K562 (cell line): ENCODE results near the gene EIF3K. TPM values are rescaled to one million over a fixed set of nuclear protein-coding genes. Genes with fewer than 3 reads are reported as not detected.

Experiments
- ATAC-seq: fragments of 200-7000 bp; cut with Tn5 transposase; 3 replicates; pipeline ENCODE4 v1.9.1; 2020; ENCODE audit warnings: moderate library complexity
- BruUV-seq: library from RNA; stranded (reverse); fragments of 400-500 nt; replicated peaks from 2 replicates; lab custom pipeline; 2021; lab: Mats Ljungman, UMichigan
- CTCF ChIA-PET: fragments of 300-600 bp; formaldehyde crosslinking; extraction: SDS; loops from one replicate; lab custom pipeline; 2021; ENCODE audit warnings: low intra/inter-chr PET ratio; lab: Yijun Ruan, JAX
- POLR2A ChIA-PET: fragments of 300-600, 350-650 bp; sonication (Branson Sonifier 250); formaldehyde crosslinking; extraction: SDS; loops from one replicate; lab custom pipeline; 2021; ENCODE audit warnings: antibody characterized with exemption, inconsistent platforms; lab: Yijun Ruan, JAX
- DNase-seq, 4 experiments: peaks; one replicate each; pipeline versions ENCODE4 v3.0.0 to v3.0.0-alpha.2; 2011 to 2018; ENCODE audit warnings: low spot score in 3 of 4, mixed read lengths in 3 of 4; ENCODE audit errors: extremely low read depth in 1 of 4
- FAIRE-seq: peaks from 2 replicates; lab custom pipeline; 2011; peaks lifted over from hg19 to GRCh38; lab: Jason Lieb, UNC
- H2AFZ ChIP-seq: 2 replicates; pipeline ENCODE4 v1.6.0; 2011; ENCODE audit warnings: low read depth, low read length, control low read depth, inconsistent platforms
- H3K27ac ChIP-seq: fragments of 200-600 bp; 3 replicates; pipeline ENCODE4 v1.8.0; 2011; ENCODE audit warnings: low read depth, mild to moderate bottlenecking, control low read depth, inconsistent platforms, low read length, moderate library complexity, mixed read lengths; ENCODE audit errors: extremely low read depth
- H3K27me3 ChIP-seq, 2 experiments: fragments of 300-600 bp in 1 of 2; 2 replicates in 1 of 2; 3 replicates in 1 of 2; pipeline versions ENCODE4 v1.6.0 to v1.8.0; 2011; ENCODE audit warnings: inconsistent platforms in 2 of 2, low read length in 2 of 2, mild to moderate bottlenecking in 1 of 2, mixed read lengths in 1 of 2, moderate library complexity in 1 of 2; ENCODE audit not compliant: control insufficient read depth in 2 of 2, insufficient read depth in 2 of 2
- H3K36me3 ChIP-seq: fragments of 300-600 bp; 3 replicates; pipeline ENCODE4 v1.8.0; 2011; ENCODE audit warnings: mild to moderate bottlenecking, low read length, inconsistent platforms; ENCODE audit not compliant: control insufficient read depth, insufficient read depth
- H3K4me1 ChIP-seq, 2 experiments: fragments of 200-600 bp in 1 of 2; replicated peaks in 1 of 2; 2 replicates in 1 of 2; 3 replicates in 1 of 2; pipeline versions ENCODE4 v1.5.1 to v1.8.0; 2011; ENCODE audit warnings: inconsistent platforms in 2 of 2, low read length in 2 of 2, mild to moderate bottlenecking in 1 of 2, mixed read lengths in 1 of 2, moderate library complexity in 1 of 2; ENCODE audit not compliant: control insufficient read depth in 2 of 2, insufficient read depth in 2 of 2
- H3K4me2 ChIP-seq: 2 replicates; pipeline ENCODE4 v1.6.1; 2011; ENCODE audit warnings: low read length, control low read depth, inconsistent platforms, mixed read lengths; ENCODE audit not compliant: insufficient read depth
- H3K4me3 ChIP-seq: fragments of 200-600 bp; sonication (generic), shearing (Covaris generic); 2 replicates; pipeline ENCODE4 v1.5.1; 2016; ENCODE audit warnings: control low read depth, inconsistent platforms
- H3K79me2 ChIP-seq: fragments of 200-600 bp; 3 replicates; pipeline ENCODE4 v1.8.0; 2011; ENCODE audit warnings: low read length, inconsistent platforms; ENCODE audit not compliant: control insufficient read depth, insufficient read depth
- H3K9ac ChIP-seq, 2 experiments: 2 replicates each; pipeline versions ENCODE4 v1.6.0 to v1.6.1; 2011; ENCODE audit warnings: low read depth in 2 of 2, low read length in 2 of 2, control low read depth in 1 of 2, inconsistent platforms in 1 of 2, mild to moderate bottlenecking in 1 of 2, mixed read lengths in 1 of 2; ENCODE audit not compliant: insufficient read depth in 1 of 2
- H3K9me1 ChIP-seq: one replicate; pipeline ENCODE4 v1.6.0; 2011; ENCODE audit warnings: inconsistent platforms, mild to moderate bottlenecking, low read length, moderate library complexity; ENCODE audit not compliant: control insufficient read depth, insufficient read depth
- H3K9me3 ChIP-seq: replicated peaks from 2 replicates; pipeline ENCODE4 v1.5.1; 2011; ENCODE audit warnings: low read depth, low read length, inconsistent platforms; ENCODE audit not compliant: control insufficient read depth, insufficient read depth
- H4K20me1 ChIP-seq: replicated peaks from 2 replicates; pipeline ENCODE4 v1.6.1; 2011; ENCODE audit warnings: low read length, inconsistent platforms, mixed read lengths; ENCODE audit not compliant: control insufficient read depth, insufficient read depth
- MAFK ChIP-seq: IDR thresholded peaks from 2 replicates; pipeline ENCODE4 v1.6.1; 2011; ENCODE audit warnings: low read length, improper control_type of control experiment
- NFIC ChIP-seq: fragments of 450-650 bp; IDR thresholded peaks from 2 replicates; pipeline ENCODE4 v1.6.1; 2017; ENCODE audit warnings: mild to moderate bottlenecking, inconsistent platforms
- RAD51 ChIP-seq: fragments of 450-650 bp; IDR thresholded peaks from 2 replicates; pipeline ENCODE4 v1.7.1; 2016; ENCODE audit warnings: low read depth, mild to moderate bottlenecking, borderline replicate concordance
- SOX6 ChIP-seq: fragments of 450-650 bp; IDR thresholded peaks from 2 replicates; pipeline ENCODE4 v1.6.1; 2014; ENCODE audit warnings: mild to moderate bottlenecking
- TFE3 ChIP-seq: fragments of 450-650 bp; formaldehyde crosslinking; IDR thresholded peaks from 2 replicates; pipeline ENCODE4 v1.4.0; 2020; ENCODE audit warnings: mild to moderate bottlenecking, mixed read lengths
- TOE1 ChIP-seq, 2 experiments: fragments of 450-650 bp in 1 of 2; sonication (generic) in 1 of 2; formaldehyde crosslinking in 1 of 2; IDR thresholded peaks; 2 replicates each; pipeline versions ENCODE4 v1.7.1 to v1.8.0; 2016 to 2022; ENCODE audit warnings: borderline replicate concordance in 2 of 2, mild to moderate bottlenecking in 2 of 2, antibody characterized with exemption in 1 of 2, inconsistent platforms in 1 of 2, low read depth in 1 of 2, missing genetic modification reagents in 1 of 2, moderate library complexity in 1 of 2
- ZNF316 ChIP-seq: fragments of 450-650 bp; IDR thresholded peaks from 2 replicates; pipeline ENCODE4 v1.6.1; 2016
- ZNF79 ChIP-seq: fragments of 250-450 bp; sonication (Bioruptor Pico); IDR thresholded peaks from 2 replicates; pipeline ENCODE4 v1.4.0; 2020; ENCODE audit warnings: low read depth, mild to moderate bottlenecking, moderate library complexity
- WGBS: fragments of 100-300 bp; shearing (Covaris generic); methylation state at CpG from one replicate; pipeline ENCODE4 v1.1.6; 2016; ENCODE audit warnings: low coverage, mixed read lengths; ENCODE audit not compliant: insufficient coverage; ENCODE audit errors: missing lambda C conversion rate; 5-methylcytosine and 5-hydroxymethylcytosine counted together
- in situ Hi-C: fragments of 300-500 bp; cut with MboI; formaldehyde crosslinking; loops from 4 replicates; pipeline ENCODE4 v1.15.0; 2018; ENCODE audit warnings: inconsistent platforms, mixed read lengths
- intact Hi-C: fragments of 100-400 bp; cut with micrococcal nuclease; formaldehyde crosslinking; loops from 2 replicates; pipeline ENCODE4 v1.14.2; 2022
- polyA plus RNA-seq, 8 experiments: library from polyadenylated mRNA; depleted of rRNA in 4 of 8; stranded (reverse) in 5 of 8; unstranded in 3 of 8; fragments of >200 nt; fragmentation: Nextera tagmentation in 2 of 8; fragmentation: Illumina TruSeq in 1 of 8; extraction: Ambion mirVana in 2 of 8; extraction: Trizol in 1 of 8; gene quantifications; 2 replicates each; pipeline versions ENCODE4 v1.2.1 to v1.2.3, GENCODE V29; 2011 to 2014; ENCODE audit warnings: inconsistent platforms in 1 of 8, missing spikeins in 1 of 8
- total RNA-seq, 7 experiments: library from RNA; depleted of rRNA in 6 of 7; stranded (reverse); fragments of >200 nt in 6 of 7; fragmentation: Illumina TruSeq in 2 of 7; extraction: Trizol in 2 of 7; gene quantifications; 2 replicates each; pipeline versions ENCODE4 v1.2.1 to v1.2.3, GENCODE V29; 2011 to 2021; ENCODE audit warnings: low replicate concordance in 1 of 7
- TF ChIP-seq, protein P1 (sequence below): sonication (generic); formaldehyde crosslinking; IDR thresholded peaks from 2 replicates; pipeline ENCODE4 v1.5.0; 2020; ENCODE audit warnings: missing genetic modification reagents

The EIF3K gene
- total and polyA plus RNA-seq, 9 of the 15 experiments (the other 6 are each of a cell fraction or from before 2014, with no cell fraction given): 387 to 1,827 (median 733) TPM

GRCh38 chr19:38614289-38614688 lies 4.7 kb upstream of the EIF3K start:
- BruUV-seq: no TSS peak
- Histone ChIP-seq H3K9ac (no peak overlapping the region), H3K27me3 (no peaks in the 10 kb centered on the region), H3K36me3 (no peaks in the 10 kb centered on the region), H3K4me3 (no peak overlapping the region), H3K4me1 (peaks cover 7 to 28% of the 10 kb centered on the region in 2 experiments; a peak in 4 of 5 replicates), H3K79me2 (peaks cover 10% of the 10 kb centered on the region)
- intact Hi-C loops: no loop called here
- CTCF ChIA-PET: no interaction called here
- TF ChIP-seq NFIC: peak; percentile 49; the same call in 1 of the 2 replicates
- no peak for TF ChIP-seq SOX6
- TF ChIP-seq, all 486 proteins: peak for 1
- WGBS: 56% methylated on average over 2 of the region's 3 CpGs
- no peak for ATAC-seq
- in situ Hi-C loops: loop anchor here (10.0 kb wide), 1 partner anchor 379 kb away; no protein-coding TSS in a partner anchor
- Histone ChIP-seq H3K27ac (no peak overlapping the region), H4K20me1 (no peaks in the 10 kb centered on the region), H3K9me1 (no peaks in the 10 kb centered on the region), H3K9me3 (no peaks in the 10 kb centered on the region), H3K4me2 (no peak overlapping the region), H2AFZ (no peak overlapping the region)
- DNase-seq: no peak
- FAIRE-seq: no peak
- POLR2A ChIA-PET: no interaction called here

- no TSS peak for BruUV-seq
- intact Hi-C loops: loop anchor here (5.0 kb wide), 1 partner anchor 58 kb away; no protein-coding TSS in a partner anchor
- H3K27me3 ChIP-seq: no peaks in the 10 kb centered on the region
- ChIA-PET CTCF (no interaction called here), POLR2A (interaction anchor here (0.6 to 1.0 kb wide), 3 partner anchors 15 to 248 kb away, joined by 3 to 4 read pairs (median 3); no protein-coding TSS in a partner anchor)
- peaks cover 18% of the 10 kb centered on the region for H3K79me2 ChIP-seq
- WGBS: 56% methylated on average over 6 of the region's 7 CpGs
- no peaks in the 10 kb centered on the region for H4K20me1 ChIP-seq
- no peaks in the 10 kb centered on the region for H3K9me3 ChIP-seq
- no peak overlapping the region for H3K4me3 ChIP-seq
- no peak overlapping the region for H3K9ac ChIP-seq
- TF ChIP-seq MAFK: no peak
- TF ChIP-seq, protein P1, sequence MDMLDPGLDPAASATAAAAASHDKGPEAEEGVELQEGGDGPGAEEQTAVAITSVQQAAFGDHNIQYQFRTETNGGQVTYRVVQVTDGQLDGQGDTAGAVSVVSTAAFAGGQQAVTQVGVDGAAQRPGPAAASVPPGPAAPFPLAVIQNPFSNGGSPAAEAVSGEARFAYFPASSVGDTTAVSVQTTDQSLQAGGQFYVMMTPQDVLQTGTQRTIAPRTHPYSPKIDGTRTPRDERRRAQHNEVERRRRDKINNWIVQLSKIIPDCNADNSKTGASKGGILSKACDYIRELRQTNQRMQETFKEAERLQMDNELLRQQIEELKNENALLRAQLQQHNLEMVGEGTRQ (CRISPR knock-in tag): peak; percentile 50
- TF ChIP-seq ZNF316: peak; percentile 17
- no peak for TF ChIP-seq ZNF79
- TF ChIP-seq TOE1 (IDR thresholded peaks at IDR 0.05; ENCODE audit: borderline replicate concordance): peak; percentile 81; the same call in 1 of the 2 replicates
- no peak for TF ChIP-seq TOE1 (CRISPR knock-in tag; IDR thresholded peaks at IDR 0.05; ENCODE audit: borderline replicate concordance, low read depth)
- peak; percentile 46; the same call in 1 of the 2 replicates for TF ChIP-seq RAD51
- peak; percentile 62 for TF ChIP-seq TFE3
- H2AFZ ChIP-seq: peak overlapping the region; percentile 80
- H3K27ac ChIP-seq: no peak overlapping the region
- DNase-seq (peak in 1 of 4 experiments; percentile 18), ATAC-seq (no peak), FAIRE-seq (no peak)
- peaks cover 7% of the 10 kb centered on the region for H3K36me3 ChIP-seq
- in situ Hi-C loops: loop anchor here (10.0 kb wide), 1 partner anchor 380 kb away; no protein-coding TSS in a partner anchor
- H3K9me1 ChIP-seq: no peaks in the 10 kb centered on the region
- peaks cover 10 to 32% of the 10 kb centered on the region in 2 experiments; a peak in 4 of 5 replicates for H3K4me1 ChIP-seq
- H3K4me2 ChIP-seq: no peak overlapping the region
These were observed 3.9 kb upstream of the EIF3K start for GRCh38 chr19:38615007-38615581.
